ENCODE data around the gene FGD3.

DNA sequence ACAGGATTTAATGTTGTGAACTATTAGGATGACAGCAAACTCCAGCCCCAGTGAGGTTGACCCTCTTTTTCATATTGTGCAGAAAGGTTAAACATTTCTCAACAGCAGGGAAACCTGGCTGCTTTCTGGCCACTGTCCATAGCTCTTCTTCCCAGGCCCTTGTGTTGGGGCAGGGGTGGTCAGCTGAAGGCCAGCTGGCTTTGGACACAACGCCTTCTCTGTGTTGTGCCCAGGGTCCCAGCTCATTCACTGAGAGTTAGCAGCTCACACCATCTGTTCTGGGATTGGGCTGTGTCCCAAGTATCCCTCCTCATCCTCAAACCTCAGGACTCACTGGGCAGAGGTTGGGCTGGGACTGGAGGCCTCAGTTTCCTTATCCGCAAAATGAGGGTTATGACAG lies 1.3 kb downstream of the FGD3 start:
- TF ChIP-seq, protein P1, sequence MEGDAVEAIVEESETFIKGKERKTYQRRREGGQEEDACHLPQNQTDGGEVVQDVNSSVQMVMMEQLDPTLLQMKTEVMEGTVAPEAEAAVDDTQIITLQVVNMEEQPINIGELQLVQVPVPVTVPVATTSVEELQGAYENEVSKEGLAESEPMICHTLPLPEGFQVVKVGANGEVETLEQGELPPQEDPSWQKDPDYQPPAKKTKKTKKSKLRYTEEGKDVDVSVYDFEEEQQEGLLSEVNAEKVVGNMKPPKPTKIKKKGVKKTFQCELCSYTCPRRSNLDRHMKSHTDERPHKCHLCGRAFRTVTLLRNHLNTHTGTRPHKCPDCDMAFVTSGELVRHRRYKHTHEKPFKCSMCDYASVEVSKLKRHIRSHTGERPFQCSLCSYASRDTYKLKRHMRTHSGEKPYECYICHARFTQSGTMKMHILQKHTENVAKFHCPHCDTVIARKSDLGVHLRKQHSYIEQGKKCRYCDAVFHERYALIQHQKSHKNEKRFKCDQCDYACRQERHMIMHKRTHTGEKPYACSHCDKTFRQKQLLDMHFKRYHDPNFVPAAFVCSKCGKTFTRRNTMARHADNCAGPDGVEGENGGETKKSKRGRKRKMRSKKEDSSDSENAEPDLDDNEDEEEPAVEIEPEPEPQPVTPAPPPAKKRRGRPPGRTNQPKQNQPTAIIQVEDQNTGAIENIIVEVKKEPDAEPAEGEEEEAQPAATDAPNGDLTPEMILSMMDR (IDR thresholded peaks at IDR 0.05; ENCODE audit: low read depth, low read length, poor library complexity, severe bottlenecking): no peak
- no peak for TF ChIP-seq EZH2phosphoT487 (IDR thresholded peaks at IDR 0.05; ENCODE audit: borderline replicate concordance, low read length)
